ENCODE results near the gene MAN2B2. TPM values are rescaled to one million over a fixed set of nuclear protein-coding genes. Genes with fewer than 3 reads are reported as not detected.

The MAN2B2 gene
- total and polyA plus RNA-seq, 5 donors from 2014 or later = 15.6 to 43.8 (median 23.1) TPM

DNA sequence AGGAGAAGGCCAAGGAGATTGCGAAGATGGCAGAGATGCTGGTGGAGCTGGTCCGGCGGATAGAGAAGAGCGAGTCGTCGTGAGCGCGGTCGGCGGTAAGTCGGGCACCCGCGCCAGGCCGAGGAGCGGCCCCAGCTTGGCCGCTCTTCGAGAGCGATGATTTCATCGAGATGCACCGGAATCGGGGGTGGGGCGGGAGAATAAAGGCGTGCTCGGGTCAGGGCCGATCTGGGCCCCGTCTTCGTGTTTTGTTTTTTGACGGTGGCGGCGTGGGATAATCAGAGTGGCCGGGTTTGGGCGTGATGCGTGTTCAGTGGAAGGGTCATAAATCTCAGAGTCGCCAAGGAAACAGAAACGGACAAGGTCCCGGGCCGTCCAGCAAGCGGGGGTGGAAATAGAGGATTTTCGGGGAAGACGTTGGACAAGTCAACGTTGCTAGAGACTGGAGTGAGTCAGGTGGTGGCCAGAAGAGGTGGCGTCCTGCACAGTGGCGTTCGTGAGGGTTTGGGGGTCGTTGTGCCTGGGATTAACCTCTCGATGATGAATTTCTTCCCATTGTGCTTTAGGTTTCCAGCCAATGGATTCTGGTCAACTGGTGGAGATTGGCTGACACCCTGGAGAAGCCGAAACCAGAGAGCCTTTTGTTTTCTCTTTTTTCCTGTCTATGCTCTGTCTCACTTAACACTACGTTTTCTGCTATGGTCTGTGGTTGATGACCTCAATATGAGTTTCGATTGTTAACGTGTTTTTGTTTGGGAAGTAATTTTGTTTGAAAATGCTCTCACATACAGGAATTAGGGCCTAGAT lies 66.4 kb downstream of the MAN2B2 start:
- Mint-ChIP-seq H3K36me3 (peaks cover 30% of the 10 kb centered on the region), H3K27me3 (peaks cover 15% of the 10 kb centered on the region), H3K4me3 (peak overlapping the region; percentile 97 to 100 (median 99)), H3K9me3 (no peaks in the 10 kb centered on the region), H3K27ac (peak overlapping the region; percentile 99 to 100 (median 99)), H3K4me1 (peaks cover 18 to 48% (median 33%) of the 10 kb centered on the region in 4 donors)
- H3K9me3 ChIP-seq (ENCODE audit: control insufficient read depth in 2 of 2, low read length in 2 of 2) = no peaks in the 10 kb centered on the region
- DNase-seq (peak; percentile 43 to 73 (median 60)), ATAC-seq (ENCODE audit: low read depth in 2 of 2) (peak; percentile 21 to 32)
- peak overlapping the region; percentile 98 for H3K27ac ChIP-seq (ENCODE audit: insufficient read depth, low read length, poor library complexity, severe bottlenecking)
- peaks cover 16% of the 10 kb centered on the region for H3K36me3 ChIP-seq (ENCODE audit: control insufficient read depth, insufficient read depth, low read length)
- no peaks in the 10 kb centered on the region for H3K27me3 ChIP-seq (ENCODE audit: control insufficient read depth, insufficient read depth, low read length)
- peak overlapping the region; percentile 96 for H3K4me3 ChIP-seq (ENCODE audit: low read depth, low read length)
- H3K4me1 ChIP-seq (ENCODE audit: control insufficient read depth, insufficient read depth, low read length, poor library complexity, severe bottlenecking) = peaks cover 33% of the 10 kb centered on the region

DNA sequence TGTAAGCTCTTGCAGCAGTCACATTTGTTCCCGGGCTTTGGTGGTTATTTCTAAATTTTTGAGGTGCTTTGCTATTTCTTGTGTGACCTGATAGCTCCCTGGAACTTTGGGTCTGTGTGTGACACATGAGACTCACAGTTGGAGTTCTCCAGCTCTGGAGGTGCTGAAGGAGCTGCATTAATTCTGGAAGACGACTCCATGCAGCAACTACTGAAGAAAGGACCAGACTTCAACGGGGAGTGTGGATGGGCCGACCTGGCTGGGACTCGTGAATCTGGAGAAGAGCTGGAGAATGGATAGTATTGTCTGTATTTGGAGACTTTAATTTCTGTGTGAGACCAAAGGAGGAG lies 67.0 kb downstream of the MAN2B2 start:
- Histone ChIP-seq H3K27ac (ENCODE audit: insufficient read depth, low read length, poor library complexity, severe bottlenecking) (peak overlapping the region; percentile 98), H3K4me3 (ENCODE audit: low read depth, low read length) (peak overlapping the region; percentile 96), H3K27me3 (ENCODE audit: control insufficient read depth, insufficient read depth, low read length) (no peaks in the 10 kb centered on the region), H3K4me1 (ENCODE audit: control insufficient read depth, insufficient read depth, low read length, poor library complexity, severe bottlenecking) (peaks cover 33% of the 10 kb centered on the region), H3K36me3 (ENCODE audit: control insufficient read depth, insufficient read depth, low read length) (peaks cover 16% of the 10 kb centered on the region), H3K9me3 (ENCODE audit: control insufficient read depth in 2 of 2, low read length in 2 of 2) (no peaks in the 10 kb centered on the region)
- Mint-ChIP-seq H3K27me3 (peaks cover 15% of the 10 kb centered on the region), H3K27ac (peak overlapping the region; percentile 99 to 100 (median 99)), H3K4me3 (peak overlapping the region; percentile 97 to 100 (median 99)), H3K36me3 (peaks cover 30% of the 10 kb centered on the region), H3K4me1 (peaks cover 18 to 48% (median 34%) of the 10 kb centered on the region in 4 donors), H3K9me3 (no peaks in the 10 kb centered on the region)
- no peak for DNase-seq
- ATAC-seq (ENCODE audit: low read depth in 2 of 2) = no peak

DNA sequence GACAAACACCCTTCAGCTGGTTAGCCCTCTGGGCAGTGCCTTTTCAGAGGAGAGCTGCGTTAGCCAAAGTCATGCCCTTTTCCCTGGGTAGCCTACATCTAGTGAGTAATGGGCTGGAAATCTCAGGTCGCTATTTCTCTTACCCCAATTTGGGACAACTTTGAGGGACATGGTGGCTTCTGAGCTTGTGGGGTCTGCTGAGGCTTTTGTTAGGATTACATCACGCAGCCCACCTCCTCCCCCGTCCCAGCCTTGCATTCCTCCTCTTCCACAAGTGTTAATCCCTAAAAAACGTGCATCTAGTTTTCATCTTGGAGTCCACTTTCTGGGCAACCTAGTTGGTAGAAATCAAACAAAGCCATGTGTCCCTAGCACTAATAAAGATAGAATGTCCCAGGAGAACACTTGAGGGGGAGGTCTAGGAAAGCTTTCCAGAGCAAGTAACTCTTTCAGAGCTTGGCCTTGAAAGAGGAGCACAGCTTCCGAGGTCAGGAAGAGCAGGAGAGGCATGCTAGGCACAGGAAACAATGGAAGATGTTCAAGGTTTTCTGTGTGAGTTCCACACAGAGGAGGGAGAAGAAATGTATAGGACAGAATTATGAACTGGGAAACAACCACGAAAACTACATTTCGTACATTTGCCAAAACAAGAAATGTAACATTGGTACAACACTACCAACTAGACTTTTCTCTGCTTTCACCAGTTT lies 68.3 kb downstream of the MAN2B2 start:
- peaks cover 30% of the 10 kb centered on the region for H3K36me3 Mint-ChIP-seq
- H3K27me3 Mint-ChIP-seq = peaks cover 15% of the 10 kb centered on the region
- peaks cover 18 to 48% (median 34%) of the 10 kb centered on the region in 4 donors for H3K4me1 Mint-ChIP-seq
- peak overlapping the region; percentile 98 for H3K27ac ChIP-seq (ENCODE audit: insufficient read depth, low read length, poor library complexity, severe bottlenecking)
- H3K27ac Mint-ChIP-seq = peak overlapping the region; percentile 61 to 100 (median 99)
- no peak for ATAC-seq (ENCODE audit: low read depth in 2 of 2)
- peak overlapping the region; percentile 74 to 100 (median 98) for H3K4me3 Mint-ChIP-seq
- peaks cover 16% of the 10 kb centered on the region for H3K36me3 ChIP-seq (ENCODE audit: control insufficient read depth, insufficient read depth, low read length)
- H3K9me3 Mint-ChIP-seq = no peaks in the 10 kb centered on the region
- H3K27me3 ChIP-seq (ENCODE audit: control insufficient read depth, insufficient read depth, low read length) = no peaks in the 10 kb centered on the region
- H3K4me3 ChIP-seq (ENCODE audit: low read depth, low read length) = peak overlapping the region; percentile 96
- no peak for DNase-seq
- H3K9me3 ChIP-seq (ENCODE audit: control insufficient read depth in 2 of 2, low read length in 2 of 2) = no peaks in the 10 kb centered on the region
- peaks cover 33% of the 10 kb centered on the region for H3K4me1 ChIP-seq (ENCODE audit: control insufficient read depth, insufficient read depth, low read length, poor library complexity, severe bottlenecking)

DNA sequence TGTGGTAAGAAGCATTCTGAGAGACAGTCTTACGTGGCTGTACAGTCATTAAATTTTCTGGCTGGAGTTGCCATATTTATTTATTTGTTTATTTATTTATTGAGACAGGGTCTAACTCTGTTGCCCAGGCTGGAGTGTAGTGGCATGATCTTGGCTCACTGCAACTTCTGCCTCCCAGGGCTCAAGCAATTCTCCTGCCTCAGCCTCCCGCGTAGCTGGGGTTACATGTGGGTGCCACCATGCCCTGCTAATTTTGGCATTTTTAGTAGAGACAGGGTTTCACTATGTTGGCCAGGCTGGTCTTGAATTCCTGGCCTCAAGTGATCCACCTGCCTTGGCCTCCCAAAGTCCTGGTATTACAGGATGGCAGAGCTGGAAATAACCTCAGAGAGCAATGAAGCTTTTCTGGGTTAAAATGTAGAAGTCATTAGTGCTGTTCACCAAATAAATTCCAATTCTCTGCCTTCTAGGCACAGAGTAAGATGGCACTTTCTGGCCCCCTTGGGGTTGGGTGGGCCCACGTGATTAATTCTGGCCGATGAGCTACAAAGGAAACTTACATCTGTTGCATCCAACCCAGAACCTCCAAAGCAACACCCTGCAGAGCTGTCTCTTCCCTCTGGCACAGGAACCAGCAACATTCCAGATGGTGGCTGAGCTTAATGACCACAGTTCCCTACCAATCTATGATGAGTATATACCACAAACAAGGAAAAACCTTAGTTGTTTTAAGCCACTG lies 70.0 kb downstream of the MAN2B2 start:
- no peak overlapping the region for H3K4me3 ChIP-seq (ENCODE audit: low read depth, low read length)
- peaks cover 31% of the 10 kb centered on the region for H3K4me1 ChIP-seq (ENCODE audit: control insufficient read depth, insufficient read depth, low read length, poor library complexity, severe bottlenecking)
- no peaks in the 10 kb centered on the region for H3K9me3 ChIP-seq (ENCODE audit: control insufficient read depth in 2 of 2, low read length in 2 of 2)
- peak overlapping the region in 1 of 4 donors; percentile 97 for H3K4me3 Mint-ChIP-seq
- peaks cover 15% of the 10 kb centered on the region for H3K27me3 Mint-ChIP-seq
- DNase-seq = no peak
- ATAC-seq (ENCODE audit: low read depth in 2 of 2) = no peak
- H3K27ac ChIP-seq (ENCODE audit: insufficient read depth, low read length, poor library complexity, severe bottlenecking) = no peak overlapping the region
- H3K4me1 Mint-ChIP-seq = peaks cover 18 to 48% (median 33%) of the 10 kb centered on the region in 4 donors
- H3K9me3 Mint-ChIP-seq = no peaks in the 10 kb centered on the region
- H3K36me3 ChIP-seq (ENCODE audit: control insufficient read depth, insufficient read depth, low read length) = peaks cover 16% of the 10 kb centered on the region
- H3K27me3 ChIP-seq (ENCODE audit: control insufficient read depth, insufficient read depth, low read length) = no peaks in the 10 kb centered on the region
- H3K27ac Mint-ChIP-seq = peak overlapping the region in 2 of 3 donors; percentile 57 to 99
- H3K36me3 Mint-ChIP-seq = peaks cover 30% of the 10 kb centered on the region

DNA sequence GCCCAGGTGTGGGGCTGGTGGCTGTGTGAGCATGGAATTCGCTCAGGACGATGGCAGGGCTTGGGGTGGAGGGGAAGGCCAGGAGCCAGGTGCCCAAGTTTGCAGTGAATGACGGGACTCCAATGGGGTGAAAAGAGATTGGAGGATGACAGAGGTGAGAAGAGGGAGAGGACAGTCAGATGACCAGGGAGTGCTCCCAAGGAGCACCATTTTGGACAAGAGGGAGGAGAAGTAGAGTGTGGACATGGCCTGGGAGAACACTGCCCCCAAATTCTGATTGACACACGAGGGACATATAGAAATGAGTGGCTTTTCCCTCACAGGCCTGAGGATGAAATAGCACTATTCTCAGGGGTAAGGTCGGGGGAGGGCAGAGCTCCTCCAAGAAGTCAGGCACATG lies 72.2 kb downstream of the MAN2B2 start:
- H3K4me1 ChIP-seq (ENCODE audit: control insufficient read depth, insufficient read depth, low read length, poor library complexity, severe bottlenecking) = peaks cover 16% of the 10 kb centered on the region
- H3K9me3 ChIP-seq (ENCODE audit: control insufficient read depth in 2 of 2, low read length in 2 of 2) = no peaks in the 10 kb centered on the region
- Mint-ChIP-seq H3K4me1 (peaks cover 2 to 27% (median 19%) of the 10 kb centered on the region in 4 donors), H3K27ac (peak overlapping the region in 2 of 3 donors; percentile 7 to 59), H3K27me3 (peaks cover 5% of the 10 kb centered on the region), H3K9me3 (no peaks in the 10 kb centered on the region), H3K4me3 (no peak overlapping the region), H3K36me3 (peaks cover 11% of the 10 kb centered on the region)
- DNase-seq (no peak), ATAC-seq (ENCODE audit: low read depth in 2 of 2) (no peak)
- H3K27me3 ChIP-seq (ENCODE audit: control insufficient read depth, insufficient read depth, low read length) = no peaks in the 10 kb centered on the region
- no peak overlapping the region for H3K4me3 ChIP-seq (ENCODE audit: low read depth, low read length)
- H3K27ac ChIP-seq (ENCODE audit: insufficient read depth, low read length, poor library complexity, severe bottlenecking) = no peak overlapping the region
- H3K36me3 ChIP-seq (ENCODE audit: control insufficient read depth, insufficient read depth, low read length) = peaks cover 13% of the 10 kb centered on the region

DNA sequence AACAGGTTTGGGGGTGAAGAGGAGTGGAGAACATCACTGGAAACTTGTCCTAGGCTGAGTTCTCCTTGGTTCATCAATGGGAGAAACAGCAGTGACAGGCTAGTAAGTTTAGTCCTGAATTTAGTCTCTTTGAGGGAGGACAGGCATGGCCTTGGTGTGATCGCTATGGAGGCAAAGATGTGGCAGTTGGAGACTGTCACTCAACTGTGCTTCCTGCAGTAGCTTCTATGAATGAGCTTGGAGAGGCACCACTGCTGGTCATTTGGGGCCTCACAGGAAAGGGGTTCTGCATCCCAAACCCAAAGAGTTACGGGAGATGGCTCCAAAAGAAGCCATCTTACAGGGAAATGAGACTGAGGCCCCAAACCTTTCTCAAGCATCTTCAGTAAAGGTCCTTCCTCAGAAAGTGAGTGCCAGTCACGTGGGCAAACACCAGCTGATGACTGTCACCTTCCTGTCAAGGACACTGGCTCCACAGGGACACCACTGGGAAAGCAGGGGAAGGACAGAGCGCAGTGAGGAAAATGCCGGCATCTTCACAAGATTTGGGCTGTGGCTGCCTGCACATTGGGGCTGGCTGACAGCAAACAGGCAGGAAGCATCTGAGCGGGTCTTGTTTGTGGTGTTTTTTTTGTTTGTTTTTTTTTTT lies 72.7 kb downstream of the MAN2B2 start:
- Histone ChIP-seq H3K9me3 (ENCODE audit: control insufficient read depth in 2 of 2, low read length in 2 of 2) (no peaks in the 10 kb centered on the region), H3K27me3 (ENCODE audit: control insufficient read depth, insufficient read depth, low read length) (no peaks in the 10 kb centered on the region), H3K27ac (ENCODE audit: insufficient read depth, low read length, poor library complexity, severe bottlenecking) (no peak overlapping the region), H3K4me1 (ENCODE audit: control insufficient read depth, insufficient read depth, low read length, poor library complexity, severe bottlenecking) (peaks cover 10% of the 10 kb centered on the region), H3K36me3 (ENCODE audit: control insufficient read depth, insufficient read depth, low read length) (peaks cover 7% of the 10 kb centered on the region), H3K4me3 (ENCODE audit: low read depth, low read length) (no peak overlapping the region)
- H3K36me3 Mint-ChIP-seq = peaks cover 6% of the 10 kb centered on the region
- no peak overlapping the region for H3K4me3 Mint-ChIP-seq
- DNase-seq = no peak
- H3K27ac Mint-ChIP-seq = peak overlapping the region in 2 of 3 donors; percentile 7 to 59
- peaks cover 0 to 21% (median 15%) of the 10 kb centered on the region in 4 donors for H3K4me1 Mint-ChIP-seq
- H3K27me3 Mint-ChIP-seq = peaks cover 5% of the 10 kb centered on the region
- no peaks in the 10 kb centered on the region for H3K9me3 Mint-ChIP-seq
- no peak for ATAC-seq (ENCODE audit: low read depth in 2 of 2)

DNA sequence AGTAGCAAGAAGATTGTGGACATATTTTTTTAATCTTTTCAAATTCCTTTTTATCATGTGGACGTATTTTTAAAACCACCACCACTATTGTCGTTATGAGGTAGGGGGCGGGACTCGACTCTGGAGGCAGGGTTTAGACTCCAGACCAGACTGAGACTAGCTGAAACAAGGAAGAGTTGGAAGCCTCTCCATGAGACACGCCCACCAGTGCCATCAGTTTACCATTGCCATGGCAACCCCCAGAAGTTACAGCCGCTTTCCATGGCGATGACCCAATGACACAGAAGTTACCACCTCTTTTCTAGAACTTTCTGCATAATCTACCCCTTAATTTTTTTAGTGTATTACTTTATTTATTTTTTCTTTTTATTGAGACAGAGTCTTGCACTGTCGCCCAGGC lies 74.2 kb downstream of the MAN2B2 start:
- Histone ChIP-seq H3K4me1 (ENCODE audit: control insufficient read depth, insufficient read depth, low read length, poor library complexity, severe bottlenecking) (no peaks in the 10 kb centered on the region), H3K36me3 (ENCODE audit: control insufficient read depth, insufficient read depth, low read length) (no peaks in the 10 kb centered on the region), H3K27me3 (ENCODE audit: control insufficient read depth, insufficient read depth, low read length) (no peaks in the 10 kb centered on the region), H3K4me3 (ENCODE audit: low read depth, low read length) (no peak overlapping the region), H3K27ac (ENCODE audit: insufficient read depth, low read length, poor library complexity, severe bottlenecking) (no peak overlapping the region), H3K9me3 (ENCODE audit: control insufficient read depth in 2 of 2, low read length in 2 of 2) (no peaks in the 10 kb centered on the region)
- Mint-ChIP-seq H3K9me3 (no peaks in the 10 kb centered on the region), H3K36me3 (no peaks in the 10 kb centered on the region), H3K27ac (no peak overlapping the region), H3K27me3 (peaks cover 5% of the 10 kb centered on the region), H3K4me1 (peaks cover 0 to 9% (median 2%) of the 10 kb centered on the region in 4 donors), H3K4me3 (no peak overlapping the region)
- ATAC-seq (ENCODE audit: low read depth in 2 of 2) (no peak), DNase-seq (no peak)

All from CD4-positive, CD25-positive, alpha-beta regulatory T cell (primary cell).